Smooth muscle cell (in vitro differentiated cells): ENCODE data around the gene GORASP2. TPM values are rescaled to one million over a fixed set of nuclear protein-coding genes. Genes with fewer than 3 reads are reported as not detected.

Source experiments
- DNase-seq: peaks from one replicate; lab custom pipeline; 2025; ENCODE audit not compliant: unreplicated experiment; lab: John Stamatoyannopoulos, UW
- H2AFZ ChIP-seq: fragments of 200-600 bp; sonication (generic); 2 replicates; pipeline ENCODE4 v1.6.0; 2016; ENCODE audit warnings: antibody characterized with exemption, low read depth, mild to moderate bottlenecking
- H3F3A ChIP-seq: fragments of 200-600 bp; sonication (generic); 2 replicates; pipeline ENCODE4 v1.6.0; 2017; ENCODE audit warnings: antibody characterized with exemption, low read depth
- H3K27ac ChIP-seq: fragments of 200-600 bp; sonication (generic); 2 replicates; pipeline ENCODE4 v1.5.1; 2016; ENCODE audit warnings: low read depth, mild to moderate bottlenecking
- H3K27me3 ChIP-seq: fragments of 200-600 bp; sonication (generic); 2 replicates; pipeline ENCODE4 v1.6.1; 2016; ENCODE audit warnings: low read depth, mild to moderate bottlenecking
- H3K36me3 ChIP-seq: fragments of 200-600 bp; sonication (generic); 2 replicates; pipeline ENCODE4 v1.5.1; 2016; ENCODE audit warnings: low read depth
- H3K4me1 ChIP-seq: fragments of 200-600 bp; sonication (generic); 2 replicates; pipeline ENCODE4 v1.5.1; 2016; ENCODE audit warnings: low read depth
- H3K4me2 ChIP-seq: fragments of 200-600 bp; sonication (generic); 2 replicates; pipeline ENCODE4 v1.6.0; 2016; ENCODE audit warnings: mild to moderate bottlenecking
- H3K4me3 ChIP-seq: fragments of 200-600 bp; sonication (generic); 2 replicates; pipeline ENCODE4 v1.5.1; 2016; ENCODE audit warnings: mild to moderate bottlenecking
- H3K79me2 ChIP-seq: fragments of 200-600 bp; sonication (generic); 2 replicates; pipeline ENCODE4 v1.6.0; 2016; ENCODE audit warnings: low read depth, mild to moderate bottlenecking
- H3K9ac ChIP-seq: fragments of 200-600 bp; sonication (generic); 2 replicates; pipeline ENCODE4 v1.6.0; 2016; ENCODE audit warnings: low read depth
- H3K9me3 ChIP-seq: fragments of 200-600 bp; sonication (generic); replicated peaks from 2 replicates; pipeline ENCODE4 v1.5.1; 2016; ENCODE audit warnings: low read depth
- H4K20me1 ChIP-seq: fragments of 200-600 bp; sonication (generic); 2 replicates; pipeline ENCODE4 v1.6.0; 2016; ENCODE audit warnings: low read depth
- CTCF ChIP-seq: fragments of 200-600 bp; sonication (generic); IDR thresholded peaks from 2 replicates; pipeline ENCODE4 v1.5.1; 2017; ENCODE audit warnings: borderline replicate concordance, mild to moderate bottlenecking, antibody characterized with exemption; ENCODE audit not compliant: insufficient read depth, poor library complexity, severe bottlenecking
- WGBS: methylation state at CpG from one replicate; pipeline ENCODE4 v1.1.7; 2016; ENCODE audit warnings: low lambda C conversion rate; 5-methylcytosine and 5-hydroxymethylcytosine counted together
- polyA plus RNA-seq: library from polyadenylated mRNA; unstranded; fragments of >200 nt; fragmentation: Nextera tagmentation; extraction: Ambion mirVana; gene quantifications from 2 replicates; pipeline ENCODE4 v1.2.1, GENCODE V29; 2016
- total RNA-seq: library from RNA; depleted of rRNA; stranded (reverse); fragments of >200 nt; gene quantifications from 2 replicates; pipeline ENCODE4 v1.2.3, GENCODE V29; 2014

GORASP2 gene
- total and polyA plus RNA-seq, 2 experiments from 2014 or later: 66.2 to 123 TPM

- Histone ChIP-seq H3K9me3 (no peaks in the 10 kb centered on the region), H3K4me1 (no peaks in the 10 kb centered on the region), H3K79me2 (no peaks in the 10 kb centered on the region), H3K9ac (no peak overlapping the region), H3K27ac (no peak overlapping the region), H3F3A (no peaks in the 10 kb centered on the region), H2AFZ (no peak overlapping the region), H4K20me1 (no peaks in the 10 kb centered on the region), H3K27me3 (peaks cover 17% of the 10 kb centered on the region), H3K4me2 (no peak overlapping the region), H3K36me3 (no peaks in the 10 kb centered on the region), H3K4me3 (no peak overlapping the region)
- TF ChIP-seq CTCF: no peak
- no peak for DNase-seq
- WGBS: 91% methylated on average over 2 of the region's 2 CpGs
Observed at GRCh38 chr2:170883683-170884082, 45.4 kb upstream of the GORASP2 start.

GRCh38 chr2:170885130-170885791 is 43.8 kb upstream of the GORASP2 start:
- Histone ChIP-seq H3F3A (no peaks in the 10 kb centered on the region), H3K9me3 (no peaks in the 10 kb centered on the region), H4K20me1 (no peaks in the 10 kb centered on the region), H3K79me2 (no peaks in the 10 kb centered on the region), H3K4me2 (no peak overlapping the region), H2AFZ (no peak overlapping the region), H3K4me3 (no peak overlapping the region), H3K4me1 (no peaks in the 10 kb centered on the region), H3K27me3 (peaks cover 15% of the 10 kb centered on the region), H3K27ac (no peak overlapping the region), H3K9ac (no peak overlapping the region), H3K36me3 (no peaks in the 10 kb centered on the region)
- no peak for TF ChIP-seq CTCF
- 77% methylated on average over 5 of the region's 5 CpGs for WGBS
- no peak for DNase-seq

- Histone ChIP-seq H3K4me1 (no peaks in the 10 kb centered on the region), H3K4me3 (no peak overlapping the region), H3K9me3 (no peaks in the 10 kb centered on the region), H3K27ac (no peak overlapping the region), H2AFZ (no peak overlapping the region), H4K20me1 (no peaks in the 10 kb centered on the region), H3K4me2 (no peak overlapping the region), H3F3A (no peaks in the 10 kb centered on the region), H3K79me2 (no peaks in the 10 kb centered on the region), H3K36me3 (no peaks in the 10 kb centered on the region), H3K9ac (no peak overlapping the region), H3K27me3 (peaks cover 11% of the 10 kb centered on the region)
- no peak for TF ChIP-seq CTCF
- DNase-seq: no peak
- 82% methylated on average over 1 of the region's 1 CpG for WGBS
Observed at GRCh38 chr2:170886386-170886785, 42.7 kb upstream of the GORASP2 start.

- H3K4me1 ChIP-seq: no peaks in the 10 kb centered on the region
- no peaks in the 10 kb centered on the region for H3K36me3 ChIP-seq
- H3K79me2 ChIP-seq: no peaks in the 10 kb centered on the region
- no peak overlapping the region for H2AFZ ChIP-seq
- no peak for TF ChIP-seq CTCF
- no peaks in the 10 kb centered on the region for H3F3A ChIP-seq
- H3K4me3 ChIP-seq: no peak overlapping the region
- no peak overlapping the region for H3K9ac ChIP-seq
- no peaks in the 10 kb centered on the region for H4K20me1 ChIP-seq
- H3K4me2 ChIP-seq: no peak overlapping the region
- H3K27me3 ChIP-seq: peaks cover under 1% of the 10 kb centered on the region
- no peak for DNase-seq
- H3K9me3 ChIP-seq: no peaks in the 10 kb centered on the region
- H3K27ac ChIP-seq: no peak overlapping the region
Observed at GRCh38 chr2:170887496-170887895, 41.6 kb upstream of the GORASP2 start.
